Spleen (tissue), 11 donors: ENCODE measurements around the gene ATXN7. TPM values are rescaled to one million over a fixed set of nuclear protein-coding genes. Genes with fewer than 3 reads are reported as not detected.
A peak's percentile ranks its signal among the peaks of the same experiment; 100 is the strongest.

Experiments used
- DNase-seq: peaks from one replicate; pipeline ENCODE4 v3.0.0-alpha.2; 2020
- H3K27ac ChIP-seq, 8 donors: fragments of 200-600 bp; sonication (generic) in 7 of 8; 1 replicate in 4 of 8; 2 replicates in 4 of 8; pipeline versions ENCODE4 v1.5.0 to v1.8.0; 2016 to 2021; ENCODE audit warnings: inconsistent platforms in 4 of 8, mild to moderate bottlenecking in 4 of 8, moderate library complexity in 1 of 8
- H3K27me3 ChIP-seq, 7 donors: fragments of 200-600 bp; sonication (generic) in 6 of 7; replicated peaks in 1 of 7; 1 replicate in 4 of 7; 2 replicates in 3 of 7; pipeline versions ENCODE4 v1.5.0 to v1.8.0; 2016 to 2021; ENCODE audit warnings: inconsistent platforms in 3 of 7, mild to moderate bottlenecking in 1 of 7
- H3K36me3 ChIP-seq, 6 donors: fragments of 200-600 bp; sonication (generic) in 5 of 6; 1 replicate in 4 of 6; 2 replicates in 2 of 6; pipeline versions ENCODE4 v1.5.0 to v1.8.0; 2016 to 2021; ENCODE audit warnings: inconsistent platforms in 2 of 6
- H3K4me1 ChIP-seq, 6 donors: fragments of 200-600 bp; sonication (generic) in 5 of 6; 1 replicate in 3 of 6; 2 replicates in 3 of 6; pipeline versions ENCODE4 v1.5.0 to v1.8.0; 2016 to 2021; ENCODE audit warnings: inconsistent platforms in 3 of 6
- H3K4me3 ChIP-seq, 8 donors: fragments of 200-600 bp; sonication (generic) in 7 of 8; 1 replicate in 4 of 8; 2 replicates in 4 of 8; pipeline versions ENCODE4 v1.5.0 to v1.8.0; 2016 to 2021; ENCODE audit warnings: inconsistent platforms in 4 of 8, mild to moderate bottlenecking in 4 of 8, moderate library complexity in 2 of 8
- H3K9me3 ChIP-seq, 8 donors: fragments of 200-600 bp; sonication (generic) in 7 of 8; 1 replicate in 4 of 8; 2 replicates in 4 of 8; pipeline versions ENCODE4 v1.5.0 to v1.8.0; 2016 to 2021; ENCODE audit warnings: inconsistent platforms in 4 of 8
- CTCF ChIP-seq, 11 experiments: fragments of 200-600 bp in 7 of 11; fragments of 450-650 bp in 4 of 11; sonication (generic) in 4 of 11; IDR thresholded peaks in 8 of 11; conservative IDR thresholded peaks in 3 of 11; 1 replicate in 7 of 11; 2 replicates in 4 of 11; pipeline versions ENCODE4 v1.4.0 to v1.8.0; 2016 to 2021; ENCODE audit warnings: antibody characterized with exemption in 11 of 11, inconsistent platforms in 4 of 11, mild to moderate bottlenecking in 1 of 11
- POLR2A ChIP-seq, 3 donors: fragments of 450-650 bp; IDR thresholded peaks; one replicate each; pipeline ENCODE4 v1.5.1; 2017; ENCODE audit warnings: antibody characterized with exemption in 3 of 3, mild to moderate bottlenecking in 1 of 3
- POLR2AphosphoS5 ChIP-seq, 3 donors: sonication (generic); formaldehyde crosslinking; IDR thresholded peaks; one replicate each; pipeline ENCODE4 v1.5.1; 2017; ENCODE audit warnings: antibody characterized with exemption in 3 of 3
- WGBS, 5 donors: extraction: QIAGEN DNeasy Blood & Tissue Kit in 3 of 5; methylation state at CpG; one replicate each; pipeline versions ENCODE4 v1.1.5 to v1.1.7; 2013 to 2018; 5-methylcytosine and 5-hydroxymethylcytosine counted together
- intact Hi-C: fragments of 100-400 bp; cut with DNase I; formaldehyde crosslinking; loops from one replicate; pipeline ENCODE4 v1.15.0; 2023; ENCODE audit warnings: low total_unique reads
- polyA plus RNA-seq, 3 donors: library from polyadenylated mRNA; stranded (reverse); fragments of 200-250 nt; gene quantifications; one replicate each; pipeline ENCODE4 v1.2.1, GENCODE V29; 2013
- total RNA-seq, 7 donors: library from RNA; depleted of rRNA in 3 of 7; stranded (reverse); fragments of >200 nt in 3 of 7; fragmentation: NEBNext Ultra II Directional in 4 of 7; extraction: Animal tissue kit (Norgen Biotek cat#: 25700) in 4 of 7; gene quantifications; one replicate each; pipeline versions ENCODE4 v1.1.0 to v1.2.1, GENCODE V29; 2016 to 2021
- donor health status: healthy with polysubstance abuse.
- donor health status: DM: no; HTN: no; CAD: no; lungs with moderate emphysema.
- donor health status: DM: no; HTN: no; CAD: no.
- donor health status: Bipolar disorder and iron deficiency.
- donor health status: healthy.
- donor health status: DM: no; HTN: no; CAD: no.
- donor health status: DM: yes; HTN: yes; CAD: no.

Gene ATXN7
- total and polyA plus RNA-seq, 10 donors, result 1.9 to 91.8 (median 54.7) TPM

- Histone ChIP-seq H3K27me3 (no peaks in the 10 kb centered on the region), H3K27ac (peak overlapping the region in 6 of 8 donors; percentile 25 to 93 (median 85)), H3K4me3 (peak overlapping the region in 1 of 8 donors; percentile 71), H3K9me3 (no peaks in the 10 kb centered on the region), H3K36me3 (peaks cover 0 to 18% (median 5%) of the 10 kb centered on the region in 6 donors), H3K4me1 (peaks cover 35 to 100% (median 79%) of the 10 kb centered on the region in 6 donors)
- WGBS, 5 donors, result 63 to 74% (median 67%) methylated on average over 11 of the region's 11 CpGs
- DNase-seq, result no peak
- TF ChIP-seq POLR2A (IDR thresholded peaks at IDR 0.05) (no peak), POLR2AphosphoS5 (IDR thresholded peaks at IDR 0.05) (no peak), CTCF (IDR thresholded peaks at IDR 0.05 in 8 of 11, conservative IDR thresholded peaks at IDR 0.05 in 3 of 11) (no peak)
- intact Hi-C loops, result no loop called here
These were observed 107.2 kb downstream of the ATXN7 start for GRCh38 chr3:63970631-63971475.

GRCh38 chr3:63972196-63972595 is 108.5 kb downstream of the ATXN7 start:
- intact Hi-C loops, result no loop called here
- Histone ChIP-seq H3K27ac (peak overlapping the region in 3 of 8 donors; percentile 84 to 93 (median 86)), H3K36me3 (peaks cover 0 to 18% (median 5%) of the 10 kb centered on the region in 6 donors), H3K4me1 (peaks cover 40 to 100% (median 83%) of the 10 kb centered on the region in 6 donors), H3K27me3 (no peaks in the 10 kb centered on the region), H3K9me3 (no peaks in the 10 kb centered on the region), H3K4me3 (no peak overlapping the region)
- DNase-seq, result no peak
- no peak for TF ChIP-seq POLR2AphosphoS5 (IDR thresholded peaks at IDR 0.05)
- 76 to 93% (median 89%) methylated on average over 2 of the region's 2 CpGs for WGBS, 5 donors

- H3K27me3 ChIP-seq, result no peaks in the 10 kb centered on the region
- intact Hi-C loops, result no loop called here
- TF ChIP-seq POLR2AphosphoS5 (IDR thresholded peaks at IDR 0.05), result no peak
- TF ChIP-seq POLR2A (IDR thresholded peaks at IDR 0.05), result no peak
- TF ChIP-seq CTCF (IDR thresholded peaks at IDR 0.05 in 8 of 11, conservative IDR thresholded peaks at IDR 0.05 in 3 of 11), result no peak
These were observed 109.3 kb downstream of the ATXN7 start for GRCh38 chr3:63972987-63973386.

GRCh38 chr3:63973406-63973805 is 109.7 kb downstream of the ATXN7 start:
- peak in 1 of 3 donors; percentile 43 for TF ChIP-seq POLR2AphosphoS5 (IDR thresholded peaks at IDR 0.05)
- TF ChIP-seq POLR2A (IDR thresholded peaks at IDR 0.05), result no peak
- TF ChIP-seq CTCF (IDR thresholded peaks at IDR 0.05 in 8 of 11, conservative IDR thresholded peaks at IDR 0.05 in 3 of 11), result no peak
- Histone ChIP-seq H3K27me3 (no peaks in the 10 kb centered on the region), H3K27ac (peak overlapping the region in 1 of 8 donors; percentile 93), H3K36me3 (peaks cover 0 to 18% (median 5%) of the 10 kb centered on the region in 6 donors), H3K4me3 (no peak overlapping the region), H3K9me3 (no peaks in the 10 kb centered on the region), H3K4me1 (peaks cover 32 to 100% (median 82%) of the 10 kb centered on the region in 6 donors)
- no peak for DNase-seq
- intact Hi-C loops, result no loop called here
- WGBS, 5 donors, result 93 to 98% (median 95%) methylated on average over 8 of the region's 8 CpGs

More at GRCh38 chr3:63972987-63973386, 109.3 kb downstream of the ATXN7 start:
- H3K27ac ChIP-seq, result peak overlapping the region in 1 of 8 donors; percentile 93
- no peak overlapping the region for H3K4me3 ChIP-seq
- no peak for DNase-seq
- 72 to 91% (median 85%) methylated on average over 4 of the region's 4 CpGs for WGBS, 5 donors
- H3K36me3 ChIP-seq, result peaks cover 0 to 18% (median 5%) of the 10 kb centered on the region in 6 donors
- H3K9me3 ChIP-seq, result no peaks in the 10 kb centered on the region
- peaks cover 33 to 100% (median 82%) of the 10 kb centered on the region in 6 donors for H3K4me1 ChIP-seq
